IMR-90 (cell line): ENCODE measurements around the gene ZNF134. TPM values are rescaled to one million over a fixed set of nuclear protein-coding genes. Genes with fewer than 3 reads are reported as not detected.

Experiments used
- ATAC-seq: fragments of 200-7000 bp; cut with Tn5 transposase; 2 replicates; pipeline ENCODE4 v1.9.1; 2020; ENCODE audit warnings: low read depth, mild to moderate bottlenecking, moderate library complexity
- BruUV-seq: library from RNA; stranded (reverse); fragments of 400-500 nt; replicated peaks from 2 replicates; lab custom pipeline; 2021; lab: Mats Ljungman, UMichigan
- CTCF ChIA-PET: fragments of 300-600 bp; formaldehyde crosslinking; extraction: SDS; loops from one replicate; lab custom pipeline; 2021; ENCODE audit warnings: antibody characterized with exemption; lab: Yijun Ruan, JAX
- POLR2A ChIA-PET: fragments of 300-600 bp; sonication (Branson Sonifier 250); formaldehyde crosslinking; loops from one replicate; lab custom pipeline; 2022; ENCODE audit warnings: antibody characterized with exemption; ENCODE audit not compliant: unreplicated experiment; lab: Charles Lee
- DNase-seq: peaks from one replicate; pipeline ENCODE4 v3.0.0; 2013
- H2AFZ ChIP-seq: replicated peaks from 2 replicates; pipeline ENCODE3; 2013; ENCODE audit warnings: low read length, mild to moderate bottlenecking; ENCODE audit not compliant: poor library complexity
- H2AK5ac ChIP-seq: 2 replicates; pipeline ENCODE4 v1.6.1; 2013; ENCODE audit warnings: low read depth, low read length, inconsistent platforms
- H2AK9ac ChIP-seq: replicated peaks from 2 replicates; pipeline ENCODE3; 2013; ENCODE audit warnings: mild to moderate bottlenecking, low read depth, low read length, moderate library complexity; ENCODE audit not compliant: poor library complexity
- H2BK120ac ChIP-seq: 2 replicates; pipeline ENCODE4 v1.6.1; 2013; ENCODE audit warnings: low read depth, low read length, inconsistent platforms
- H2BK15ac ChIP-seq: 3 replicates; pipeline ENCODE4 v1.6.1; 2013; ENCODE audit warnings: low read depth, low read length, inconsistent platforms
- H2BK20ac ChIP-seq: 2 replicates; pipeline ENCODE4 v1.6.1; 2013; ENCODE audit warnings: low read depth, mild to moderate bottlenecking, inconsistent platforms, low read length, moderate library complexity
- H2BK5ac ChIP-seq: 2 replicates; pipeline ENCODE4 v1.6.1; 2013; ENCODE audit warnings: mild to moderate bottlenecking, low read depth, low read length, inconsistent platforms; ENCODE audit not compliant: poor library complexity, severe bottlenecking
- H3K14ac ChIP-seq: replicated peaks from 2 replicates; pipeline ENCODE4 v1.6.1; 2013; ENCODE audit warnings: low read depth, low read length, inconsistent platforms
- H3K18ac ChIP-seq: 2 replicates; pipeline ENCODE4 v1.6.1; 2013; ENCODE audit warnings: low read depth, low read length, control low read depth
- H3K23ac ChIP-seq: 2 replicates; pipeline ENCODE4 v1.6.1; 2013; ENCODE audit warnings: low read depth, low read length, inconsistent platforms
- H3K27ac ChIP-seq: 2 replicates; pipeline ENCODE4 v1.5.1; 2013; ENCODE audit warnings: mild to moderate bottlenecking, control low read depth, low read length; ENCODE audit not compliant: insufficient read depth
- H3K27me3 ChIP-seq: 2 replicates; pipeline ENCODE4 v1.6.1; 2013; ENCODE audit warnings: low read length; ENCODE audit not compliant: control insufficient read depth, insufficient read depth
- H3K36me3 ChIP-seq: 2 replicates; pipeline ENCODE4 v1.6.1; 2013; ENCODE audit warnings: low read length, mixed read lengths; ENCODE audit not compliant: control insufficient read depth, insufficient read depth
- H3K4ac ChIP-seq: 2 replicates; pipeline ENCODE4 v1.6.1; 2013; ENCODE audit warnings: low read depth, low read length, inconsistent platforms
- H3K4me1 ChIP-seq: 2 replicates; pipeline ENCODE4 v1.6.1; 2013; ENCODE audit warnings: low read length, mixed read lengths; ENCODE audit not compliant: control insufficient read depth, insufficient read depth
- H3K4me2 ChIP-seq: 2 replicates; pipeline ENCODE4 v1.6.1; 2013; ENCODE audit warnings: low read depth, mild to moderate bottlenecking, control low read depth, low read length, moderate library complexity
- H3K4me3 ChIP-seq: 2 replicates; pipeline ENCODE4 v1.5.1; 2013; ENCODE audit warnings: low read depth, mild to moderate bottlenecking, control low read depth, low read length, moderate library complexity; ENCODE audit not compliant: insufficient read depth
- H3K56ac ChIP-seq: 2 replicates; pipeline ENCODE4 v1.6.1; 2013; ENCODE audit warnings: low read length, inconsistent platforms; ENCODE audit not compliant: insufficient read depth; ENCODE audit errors: extremely low read depth
- H3K79me1 ChIP-seq, 2 experiments: 2 replicates each; pipeline ENCODE4 v1.6.1; 2013; ENCODE audit warnings: low read length in 2 of 2, inconsistent platforms in 1 of 2, low read depth in 1 of 2
- H3K9ac ChIP-seq: 2 replicates; pipeline ENCODE4 v1.6.1; 2013; ENCODE audit warnings: low read depth, low read length, control low read depth
- H3K9me1 ChIP-seq: 2 replicates; pipeline ENCODE4 v1.6.1; 2013; ENCODE audit warnings: low read length, inconsistent platforms; ENCODE audit not compliant: insufficient read depth
- H3K9me3 ChIP-seq: 2 replicates; pipeline ENCODE4 v1.6.1; 2013; ENCODE audit warnings: low read length; ENCODE audit not compliant: control insufficient read depth, insufficient read depth
- H4K20me1 ChIP-seq: 2 replicates; pipeline ENCODE4 v1.6.1; 2013; ENCODE audit warnings: low read length, inconsistent platforms; ENCODE audit not compliant: insufficient read depth
- H4K5ac ChIP-seq: 2 replicates; pipeline ENCODE4 v1.6.1; 2013; ENCODE audit warnings: mild to moderate bottlenecking, low read depth, low read length, control low read depth
- H4K8ac ChIP-seq, 2 experiments: 2 replicates each; pipeline ENCODE4 v1.6.1; 2013; ENCODE audit warnings: low read depth in 2 of 2, low read length in 2 of 2, control low read depth in 1 of 2, inconsistent platforms in 1 of 2
- H4K91ac ChIP-seq: 2 replicates; pipeline ENCODE4 v1.6.1; 2013; ENCODE audit warnings: low read depth, low read length, inconsistent platforms; ENCODE audit not compliant: insufficient read depth
- MAZ ChIP-seq: IDR thresholded peaks from 2 replicates; pipeline ENCODE4 v1.6.1; 2012; ENCODE audit warnings: low read depth, mild to moderate bottlenecking, low read length, improper control_type of control experiment, moderate library complexity, borderline replicate concordance
- MXI1 ChIP-seq: IDR thresholded peaks from 2 replicates; pipeline ENCODE4 v1.6.1; 2012; ENCODE audit warnings: low read depth, mild to moderate bottlenecking, low read length, moderate library complexity, borderline replicate concordance
- SMC3 ChIP-seq: fragments of 150-350 bp; IDR thresholded peaks from 2 replicates; pipeline ENCODE4 v1.6.1; 2016; ENCODE audit warnings: low read depth, mild to moderate bottlenecking, antibody characterized with exemption, low read length, moderate library complexity
- WGBS, 2 experiments: methylation state at CpG; one replicate each; pipeline versions ENCODE4 v1.1.5 to v1.1.7; 2013; ENCODE audit warnings: missing lambda C conversion rate in 2 of 2; ENCODE audit not compliant: insufficient read length in 1 of 2; ENCODE audit errors: extremely low coverage in 2 of 2; 5-methylcytosine and 5-hydroxymethylcytosine counted together
- dilution Hi-C: fragments of 300-500 bp; cut with HindIII; formaldehyde crosslinking; loops from one replicate; pipeline ENCODE4 v1.14.3; 2018; ENCODE audit warnings: low sequenced_read_pairs; ENCODE audit not compliant: unreplicated experiment
- in situ Hi-C: fragments of 300-500 bp; cut with MboI; formaldehyde crosslinking; loops from 3 replicates; pipeline ENCODE4 v1.14.3; 2019; ENCODE audit warnings: low sequenced_read_pairs, inconsistent platforms, mixed read lengths
- intact Hi-C: fragments of 100-400 bp; cut with micrococcal nuclease; formaldehyde crosslinking; loops from 2 replicates; pipeline ENCODE4 v1.10.0; 2022
- polyA plus RNA-seq, 3 experiments: library from polyadenylated mRNA; depleted of rRNA; stranded (reverse); fragments of >200 nt; gene quantifications; 2 replicates each; pipeline ENCODE4 v1.2.3, GENCODE V29; 2012; ENCODE audit warnings: low replicate concordance in 1 of 3
- total RNA-seq: library from RNA; depleted of rRNA; stranded (reverse); fragments of >200 nt; gene quantifications from 2 replicates; pipeline ENCODE4 v1.2.3, GENCODE V29; 2012
- TF ChIP-seq, protein P1 (sequence below): fragments of 150-350 bp; IDR thresholded peaks from 2 replicates; pipeline ENCODE4 v1.6.1; 2017; ENCODE audit warnings: mild to moderate bottlenecking, antibody characterized with exemption, low read length, low read depth

ZNF134 gene
- total and polyA plus RNA-seq, 2 of the 4 experiments (the other 2 are of a cell fraction): 6.2 to 31.0 TPM

DNA sequence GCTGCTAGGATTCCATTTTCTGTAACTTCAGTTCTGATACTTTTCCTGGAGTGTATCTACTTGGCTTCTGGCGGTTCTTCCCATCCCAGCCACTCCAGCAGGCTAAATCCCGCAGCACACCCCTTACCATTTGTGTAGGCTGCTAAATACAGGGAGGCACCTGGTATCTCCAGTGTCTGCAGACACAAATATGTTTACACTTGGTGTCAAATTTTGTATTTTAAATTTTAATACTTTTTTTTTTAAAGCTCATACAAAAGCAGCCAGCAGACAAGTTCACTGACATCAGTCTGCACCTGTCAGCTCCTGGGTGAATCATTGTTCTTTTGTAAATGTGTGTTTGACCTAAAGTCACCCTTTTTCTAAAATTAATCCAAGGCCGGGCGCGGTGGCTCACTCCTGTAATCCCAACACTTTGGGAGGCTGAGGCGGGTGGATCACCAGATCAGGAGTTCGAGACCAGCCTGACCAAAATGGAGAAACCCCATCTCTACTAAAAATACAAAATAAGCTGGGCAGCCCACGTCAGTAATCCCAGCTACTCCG lies 51.3 kb downstream of the ZNF134 start:
- H3K4ac ChIP-seq: no peak overlapping the region
- no peak for DNase-seq
- no peak overlapping the region for H4K91ac ChIP-seq
- no peaks in the 10 kb centered on the region for H3K36me3 ChIP-seq
- H2AFZ ChIP-seq: peak overlapping the region; percentile 92
- H3K9me1 ChIP-seq: no peaks in the 10 kb centered on the region
- H2BK120ac ChIP-seq: no peak overlapping the region
- H2AK9ac ChIP-seq: no peak overlapping the region
- H3K4me3 ChIP-seq: no peak overlapping the region
- intact Hi-C loops (no loop called here), dilution Hi-C loops (no loop called here), in situ Hi-C loops (no loop called here)
- no peaks in the 10 kb centered on the region for H3K4me1 ChIP-seq
- H3K18ac ChIP-seq: no peak overlapping the region
- no peak overlapping the region for H2BK5ac ChIP-seq
- no peak overlapping the region for H3K56ac ChIP-seq
- no peak overlapping the region for H3K9ac ChIP-seq
- no peak overlapping the region for H3K27ac ChIP-seq
- TF ChIP-seq MAZ (no peak), MXI1 (no peak), SMC3 (no peak)
- TF ChIP-seq, protein P1, sequence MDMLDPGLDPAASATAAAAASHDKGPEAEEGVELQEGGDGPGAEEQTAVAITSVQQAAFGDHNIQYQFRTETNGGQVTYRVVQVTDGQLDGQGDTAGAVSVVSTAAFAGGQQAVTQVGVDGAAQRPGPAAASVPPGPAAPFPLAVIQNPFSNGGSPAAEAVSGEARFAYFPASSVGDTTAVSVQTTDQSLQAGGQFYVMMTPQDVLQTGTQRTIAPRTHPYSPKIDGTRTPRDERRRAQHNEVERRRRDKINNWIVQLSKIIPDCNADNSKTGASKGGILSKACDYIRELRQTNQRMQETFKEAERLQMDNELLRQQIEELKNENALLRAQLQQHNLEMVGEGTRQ: no peak
- H4K20me1 ChIP-seq: no peaks in the 10 kb centered on the region
- H3K79me1 ChIP-seq: no peaks in the 10 kb centered on the region
- WGBS, 2 experiments: no CpG with 5 or more reads among the region's 9 CpGs
- no peak overlapping the region for H4K5ac ChIP-seq
- no peak overlapping the region for H3K23ac ChIP-seq
- H2BK20ac ChIP-seq: no peak overlapping the region
- ChIA-PET CTCF (no interaction called here), POLR2A (no interaction called here)
- no peak for ATAC-seq
- BruUV-seq: no TSS peak
- H3K27me3 ChIP-seq: no peaks in the 10 kb centered on the region; the same call in none of the 2 replicates
- no peak overlapping the region for H3K14ac ChIP-seq
- H3K4me2 ChIP-seq: no peak overlapping the region
- no peaks in the 10 kb centered on the region for H3K9me3 ChIP-seq
- H2BK15ac ChIP-seq: no peak overlapping the region
- H4K8ac ChIP-seq: no peak overlapping the region
- H2AK5ac ChIP-seq: no peak overlapping the region
